HG03460 (cell line): ENCODE measurements around the gene QSOX1.
A peak's percentile ranks its signal among the peaks of the same experiment; 100 is the strongest.
"Not testable (repeated sequence)": the region's sequence is repeated elsewhere in the genome, so short reads cannot be mapped to it uniquely, and the experiment has no call there.

ENCODE experiments used
- ATAC-seq: cut with Tn5 transposase; IDR thresholded peaks from one replicate; pipeline ENCODE4 v1.9.1; 2021; ENCODE audit not compliant: unreplicated experiment

The QSOX1 gene, protein sequence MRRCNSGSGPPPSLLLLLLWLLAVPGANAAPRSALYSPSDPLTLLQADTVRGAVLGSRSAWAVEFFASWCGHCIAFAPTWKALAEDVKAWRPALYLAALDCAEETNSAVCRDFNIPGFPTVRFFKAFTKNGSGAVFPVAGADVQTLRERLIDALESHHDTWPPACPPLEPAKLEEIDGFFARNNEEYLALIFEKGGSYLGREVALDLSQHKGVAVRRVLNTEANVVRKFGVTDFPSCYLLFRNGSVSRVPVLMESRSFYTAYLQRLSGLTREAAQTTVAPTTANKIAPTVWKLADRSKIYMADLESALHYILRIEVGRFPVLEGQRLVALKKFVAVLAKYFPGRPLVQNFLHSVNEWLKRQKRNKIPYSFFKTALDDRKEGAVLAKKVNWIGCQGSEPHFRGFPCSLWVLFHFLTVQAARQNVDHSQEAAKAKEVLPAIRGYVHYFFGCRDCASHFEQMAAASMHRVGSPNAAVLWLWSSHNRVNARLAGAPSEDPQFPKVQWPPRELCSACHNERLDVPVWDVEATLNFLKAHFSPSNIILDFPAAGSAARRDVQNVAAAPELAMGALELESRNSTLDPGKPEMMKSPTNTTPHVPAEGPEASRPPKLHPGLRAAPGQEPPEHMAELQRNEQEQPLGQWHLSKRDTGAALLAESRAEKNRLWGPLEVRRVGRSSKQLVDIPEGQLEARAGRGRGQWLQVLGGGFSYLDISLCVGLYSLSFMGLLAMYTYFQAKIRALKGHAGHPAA

GRCh38 chr1:180154325-180155181 lies at the start of gene QSOX1:
Gene QSOX1 (plus strand): TSS chr1:180154869. CDS start chr1:180154908, 39 bp downstream.
- ATAC-seq: peak; percentile 93

DNA sequence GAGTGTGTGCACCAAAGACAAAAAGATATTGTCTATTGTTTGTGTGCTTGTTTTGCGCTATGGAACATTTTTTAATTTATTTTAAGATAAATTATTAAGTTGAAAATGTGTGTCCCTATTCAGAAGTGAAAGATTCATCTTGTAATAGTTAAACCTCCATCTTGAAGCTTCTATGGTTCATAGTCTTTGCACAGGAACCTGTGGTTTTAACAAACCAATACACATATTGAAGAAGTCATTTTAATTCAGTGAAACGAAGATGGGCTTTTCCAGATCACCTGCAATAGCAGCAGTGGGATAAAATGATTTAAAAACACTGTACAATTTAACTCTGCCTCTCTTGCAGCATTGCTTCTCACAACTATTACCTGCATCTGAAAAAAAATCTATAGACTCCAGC lies 42.6 kb upstream of the QSOX1 start:
- no peak for ATAC-seq

GRCh38 chr1:180112984-180113647 lies 41.6 kb upstream of the QSOX1 start:
- ATAC-seq: no peak

GRCh38 chr1:180114396-180114945 lies 40.2 kb upstream of the QSOX1 start:
- ATAC-seq: no peak

DNA sequence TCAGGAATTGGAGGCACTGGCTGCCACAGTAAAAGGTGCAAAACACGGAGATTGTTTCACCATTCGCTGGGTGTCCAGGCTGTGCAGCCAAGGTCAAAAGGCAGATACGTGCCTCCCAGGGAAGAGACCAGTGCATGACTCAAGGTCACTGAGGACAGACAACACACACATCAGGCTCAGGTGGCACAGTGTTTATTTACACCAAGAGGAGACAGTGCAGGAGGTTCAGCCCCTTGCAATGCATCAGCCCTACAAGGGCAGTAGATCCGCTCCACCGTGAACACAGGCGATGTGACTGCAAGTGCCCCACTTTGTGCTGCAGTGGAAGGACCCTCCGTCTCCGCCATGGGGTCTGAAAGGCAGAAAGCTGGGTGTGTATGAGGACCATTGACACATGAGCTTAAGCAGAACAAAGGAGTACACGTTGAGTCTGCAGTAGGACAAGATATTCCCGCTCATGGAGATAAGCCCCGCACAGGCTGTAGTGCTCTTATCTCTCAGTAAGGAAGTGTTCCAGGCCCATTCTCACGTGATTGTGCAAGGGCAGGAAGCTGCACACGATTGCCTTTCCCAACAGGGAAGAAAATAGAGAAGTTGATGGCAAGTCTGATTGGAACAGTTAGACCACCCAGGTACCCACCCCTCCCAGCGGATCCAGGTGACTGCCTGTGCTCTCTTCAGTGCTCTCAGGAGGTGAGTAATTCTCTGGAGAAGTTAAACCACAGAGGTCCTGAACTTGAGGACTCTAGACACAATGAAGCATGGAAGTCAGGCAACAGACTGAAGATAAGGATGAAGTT lies 37.5 kb upstream of the QSOX1 start:
- ATAC-seq: no peak

DNA sequence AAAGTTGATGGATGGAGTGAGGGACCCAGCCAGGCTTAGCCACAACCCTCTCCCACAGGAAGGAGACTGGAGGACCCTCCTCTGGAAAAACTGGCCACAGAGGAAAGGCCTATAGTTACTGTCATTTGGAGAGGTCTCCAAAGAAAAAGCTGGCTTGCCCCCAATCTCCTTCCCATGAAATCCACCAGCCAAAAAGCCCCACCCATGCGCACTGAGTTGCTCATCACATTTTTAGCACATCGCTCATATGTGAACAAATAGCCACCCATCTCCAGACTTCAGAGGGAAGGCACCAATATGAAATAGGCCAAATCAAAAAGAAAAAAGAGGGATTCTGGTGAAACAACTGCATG lies 36.9 kb upstream of the QSOX1 start:
- ATAC-seq: no peak

DNA sequence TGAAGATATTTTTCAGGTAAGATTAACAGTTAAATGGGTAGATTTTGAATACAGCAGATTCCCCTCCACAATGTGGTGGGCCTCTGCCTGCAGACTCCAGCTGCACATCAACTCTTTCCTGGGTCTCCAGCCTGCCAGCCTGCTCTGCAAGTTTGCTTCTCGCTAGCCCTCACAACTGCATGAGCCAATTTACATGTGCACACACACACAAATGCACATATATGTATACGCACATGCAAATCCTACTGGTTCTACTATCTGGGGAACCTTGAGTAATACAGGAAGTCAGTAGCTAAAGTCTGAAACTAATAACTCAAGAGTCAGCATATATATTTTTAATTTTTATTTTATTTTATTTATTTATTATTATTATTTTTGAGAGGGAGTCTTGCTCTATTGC lies 34.8 kb upstream of the QSOX1 start:
- ATAC-seq: no peak

DNA sequence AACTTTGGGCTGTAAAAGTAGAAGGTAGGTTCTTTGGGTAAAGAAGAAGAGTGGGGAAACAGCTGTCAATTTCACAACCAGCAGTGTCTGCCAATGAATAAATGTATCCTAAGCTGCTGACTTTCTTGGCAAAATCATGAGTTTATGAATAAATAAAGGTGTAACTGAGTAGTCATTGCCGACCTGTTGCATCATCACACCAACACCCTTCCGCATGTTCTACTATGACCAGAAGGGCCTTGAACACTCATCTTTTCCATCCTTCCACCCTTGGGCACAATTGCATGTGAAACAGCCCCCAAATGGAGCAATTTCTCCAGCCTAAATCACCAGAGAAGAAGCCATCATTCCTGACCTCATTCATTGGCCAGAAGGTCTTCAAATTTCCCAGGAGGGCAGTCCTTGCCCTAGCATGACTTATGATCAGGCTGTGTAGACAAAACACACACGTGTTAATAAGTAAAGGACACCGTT lies 31.2 kb upstream of the QSOX1 start:
- ATAC-seq: no peak

DNA sequence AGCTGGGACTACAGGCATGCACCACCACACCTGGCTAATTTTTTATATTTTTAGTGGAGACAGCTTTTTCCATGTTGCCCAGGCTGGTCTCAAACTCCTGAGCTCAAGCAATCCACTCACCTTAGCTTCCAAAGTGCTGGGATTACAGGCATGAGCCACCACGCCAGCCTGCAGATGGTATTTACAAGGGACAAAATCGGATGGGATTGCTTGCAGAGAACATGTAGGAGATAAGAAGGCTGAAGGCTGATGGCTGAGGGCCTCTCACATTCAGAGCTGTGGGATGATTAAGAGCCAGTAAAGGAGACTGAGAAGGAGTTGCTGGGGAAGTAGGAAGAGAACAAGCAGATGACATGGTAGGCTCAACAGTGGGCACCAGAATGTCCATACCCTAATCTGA lies 24.0 kb upstream of the QSOX1 start:
- no peak for ATAC-seq

GRCh38 chr1:180131510-180131909 lies 23.2 kb upstream of the QSOX1 start:
- no peak for ATAC-seq

DNA sequence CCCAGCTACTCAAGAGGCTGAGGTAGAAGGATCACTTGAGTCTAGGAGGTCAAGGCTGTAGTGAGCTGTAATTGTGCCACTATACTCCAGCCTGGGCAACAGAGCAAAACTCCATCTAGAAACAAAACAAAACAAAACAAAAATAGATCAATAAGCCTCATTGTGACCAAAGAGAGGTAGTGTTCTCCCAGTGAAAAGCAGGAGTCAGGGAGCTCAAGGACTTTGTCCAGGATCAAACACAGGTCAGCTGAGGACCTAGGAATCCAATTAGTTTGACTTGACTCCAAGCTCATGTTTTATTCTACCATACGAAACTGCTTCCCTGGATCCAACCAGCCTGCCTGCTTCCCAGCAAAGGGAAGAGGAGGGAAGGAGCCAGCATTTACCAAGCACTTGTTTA lies 21.5 kb upstream of the QSOX1 start:
- no peak for ATAC-seq

- not testable (repeated sequence) for ATAC-seq
Measured at GRCh38 chr1:180133688-180134087, 21.0 kb upstream of the QSOX1 start.

DNA sequence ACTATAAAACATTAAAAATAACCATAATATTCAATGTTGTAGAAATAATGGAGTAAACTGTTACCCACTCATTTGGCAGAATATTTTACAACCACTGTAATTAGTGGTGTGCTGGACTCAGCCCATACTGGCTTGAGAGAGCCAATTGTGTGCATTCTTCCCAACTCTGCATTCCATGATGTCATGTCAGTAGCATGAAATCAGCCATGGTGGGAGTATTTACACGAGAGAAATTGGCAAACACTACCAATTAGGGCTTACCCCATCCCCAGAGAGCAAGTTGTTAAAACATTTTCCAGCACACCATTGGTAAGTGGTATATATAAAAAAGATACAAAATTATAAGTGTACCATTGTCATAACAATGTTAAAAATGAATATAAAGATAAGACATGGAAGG lies 19.1 kb upstream of the QSOX1 start:
- ATAC-seq: no peak

- ATAC-seq: no peak
Measured at GRCh38 chr1:180136331-180136967, 18.2 kb upstream of the QSOX1 start.

GRCh38 chr1:180136968-180137356 lies 17.7 kb upstream of the QSOX1 start:
- no peak for ATAC-seq

DNA sequence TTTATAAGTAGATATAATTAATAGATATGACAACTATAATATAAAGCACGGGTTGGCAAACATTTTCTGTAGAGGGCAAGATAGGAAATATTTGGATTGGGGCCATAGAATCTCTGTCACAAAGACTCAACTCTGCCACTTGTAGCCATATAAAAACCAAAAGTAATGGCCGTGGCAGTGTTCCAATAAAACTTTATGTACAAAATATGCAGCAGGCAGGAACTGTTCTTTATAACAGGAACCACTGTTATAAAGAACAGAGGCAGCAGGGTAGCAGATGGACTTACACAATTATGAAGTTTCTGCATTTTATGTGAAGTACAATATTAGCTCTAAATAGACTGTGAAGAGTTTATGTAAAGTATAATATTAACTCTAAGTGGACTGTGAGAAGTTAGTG lies 16.9 kb upstream of the QSOX1 start:
- ATAC-seq: no peak

- no peak for ATAC-seq
Measured at GRCh38 chr1:180141381-180141934, 13.2 kb upstream of the QSOX1 start.

DNA sequence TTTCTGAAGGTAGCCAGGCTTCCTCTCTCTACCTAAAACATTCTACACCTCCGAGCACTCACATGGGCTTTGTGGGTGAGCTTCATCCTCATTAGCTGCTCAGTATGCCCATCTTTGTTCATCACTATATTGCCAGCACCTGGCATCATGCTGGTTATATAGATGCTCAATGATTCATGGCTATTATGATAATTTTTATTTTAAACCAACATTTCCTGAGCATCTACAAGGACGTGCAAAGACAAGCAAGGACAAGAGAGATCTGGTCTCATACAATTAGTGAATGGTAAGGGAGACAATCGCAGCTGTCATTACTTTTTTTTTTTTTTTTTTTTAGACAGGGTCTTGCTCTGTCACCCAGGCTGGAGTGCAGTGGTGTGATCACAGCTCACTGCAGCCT lies 11.3 kb upstream of the QSOX1 start:
- no peak for ATAC-seq
